HG02970 (cell line): Measurements from ENCODE around the gene SFT2D3.

ENCODE experiments used
- ATAC-seq: cut with Tn5 transposase; IDR thresholded peaks from one replicate; pipeline ENCODE4 v1.9.1; 2021; ENCODE audit warnings: mild to moderate bottlenecking, moderate library complexity, moderate number of reproducible peaks; ENCODE audit not compliant: unreplicated experiment, low FRiP score

SFT2D3 gene

GRCh38 chr2:127664065-127664894 lies 37.0 kb upstream of the SFT2D3 start:
- ATAC-seq = no peak

- no peak for ATAC-seq
Observed at GRCh38 chr2:127664895-127665225, 36.4 kb upstream of the SFT2D3 start.

- no peak for ATAC-seq
Observed at GRCh38 chr2:127665267-127665893, 35.9 kb upstream of the SFT2D3 start.

- no peak for ATAC-seq
Observed at GRCh38 chr2:127669056-127669455, 32.2 kb upstream of the SFT2D3 start.

GRCh38 chr2:127670055-127670956 lies 31.0 kb upstream of the SFT2D3 start:
- ATAC-seq = no peak

GRCh38 chr2:127670957-127671290 lies 30.4 kb upstream of the SFT2D3 start:
- ATAC-seq = no peak

- no peak for ATAC-seq
Observed at GRCh38 chr2:127671557-127672302, 29.6 kb upstream of the SFT2D3 start.

- ATAC-seq = no peak
Observed at GRCh38 chr2:127672341-127673224, 28.7 kb upstream of the SFT2D3 start.

GRCh38 chr2:127673291-127674069 lies 27.8 kb upstream of the SFT2D3 start:
- no peak for ATAC-seq

GRCh38 chr2:127674241-127675209 lies 26.8 kb upstream of the SFT2D3 start:
- ATAC-seq = no peak

- ATAC-seq = no peak
Observed at GRCh38 chr2:127675331-127676261, 25.7 kb upstream of the SFT2D3 start, which contains the start of gene LIMS2. TSS of gene LIMS2 (minus strand) at chr2:127675530. CDS start at chr2:127675024, 506 bp downstream.

- ATAC-seq = no peak
Observed at GRCh38 chr2:127676906-127677305, 24.4 kb upstream of the SFT2D3 start.

- no peak for ATAC-seq
Observed at GRCh38 chr2:127678531-127678930, 22.8 kb upstream of the SFT2D3 start.

- ATAC-seq = no peak
Observed at GRCh38 chr2:127678991-127679390, 22.3 kb upstream of the SFT2D3 start.

GRCh38 chr2:127679680-127680361 lies 21.5 kb upstream of the SFT2D3 start:
- ATAC-seq = no peak

- ATAC-seq = no peak
Observed at GRCh38 chr2:127680706-127681287, 20.5 kb upstream of the SFT2D3 start.
